ACHN (cell line): Measurements from ENCODE around the gene TMEM132D.
"Not testable (repeated sequence)": the region's sequence is repeated elsewhere in the genome, so short reads cannot be mapped to it uniquely, and the experiment has no call there.

Experiments used
- DNase-seq: peaks from one replicate; pipeline ENCODE4 v3.0.0-alpha.2; 2015
- in situ Hi-C: cut with HindIII; loops from 2 replicates; pipeline ENCODE4 v1.10.0; 2017; ENCODE audit warnings: low sequenced_read_pairs, low pct_ligation_motif_present, low pct_unique_long_range_greater_than_20kb

The TMEM132D gene

GRCh38 chr12:129203456-129203855, 700.4 kb downstream of the TMEM132D start:
- DNase-seq = no peak
- in situ Hi-C loops = no loop called here

GRCh38 chr12:129202109-129202814, 701.6 kb downstream of the TMEM132D start:
- in situ Hi-C loops = no loop called here
- DNase-seq = no peak

GRCh38 chr12:129201029-129201428, 702.8 kb downstream of the TMEM132D start:
- DNase-seq = no peak
- in situ Hi-C loops = no loop called here

GRCh38 chr12:129200576-129200975, 703.2 kb downstream of the TMEM132D start:
- in situ Hi-C loops = no loop called here
- DNase-seq = no peak

- DNase-seq = no peak
- in situ Hi-C loops = no loop called here
These were observed 706.9 kb downstream of the TMEM132D start for GRCh38 chr12:129196927-129197326.

GRCh38 chr12:129195081-129195480, 708.7 kb downstream of the TMEM132D start:
- in situ Hi-C loops = no loop called here

GRCh38 chr12:129193263-129193871, 710.5 kb downstream of the TMEM132D start:
- in situ Hi-C loops = no loop called here
- DNase-seq = peak; percentile 26

More at GRCh38 chr12:129195081-129195480, 708.7 kb downstream of the TMEM132D start:
- DNase-seq = no peak

GRCh38 chr12:129190827-129191226, 713.0 kb downstream of the TMEM132D start:
- DNase-seq = no peak
- in situ Hi-C loops = no loop called here

GRCh38 chr12:129189879-129190278, 713.9 kb downstream of the TMEM132D start:
- in situ Hi-C loops, DNase-seq: not testable (repeated sequence)

- peak; percentile 28 for DNase-seq
- in situ Hi-C loops = no loop called here
These were observed 716.9 kb downstream of the TMEM132D start for GRCh38 chr12:129186952-129187351.

- in situ Hi-C loops = no loop called here
- no peak for DNase-seq
These were observed 718.0 kb downstream of the TMEM132D start for GRCh38 chr12:129185855-129186254.

- in situ Hi-C loops = no loop called here
- no peak for DNase-seq
These were observed 719.5 kb downstream of the TMEM132D start for GRCh38 chr12:129184127-129184928.

- DNase-seq = no peak
- in situ Hi-C loops = no loop called here
These were observed 723.8 kb downstream of the TMEM132D start for GRCh38 chr12:129179941-129180553.

- in situ Hi-C loops = no loop called here
- no peak for DNase-seq
These were observed 733.9 kb downstream of the TMEM132D start for GRCh38 chr12:129169928-129170327.

GRCh38 chr12:129163861-129164260, 740.0 kb downstream of the TMEM132D start:
- in situ Hi-C loops = no loop called here
- DNase-seq = no peak

GRCh38 chr12:129163461-129163860, 740.4 kb downstream of the TMEM132D start:
- in situ Hi-C loops = no loop called here
- DNase-seq = no peak

- in situ Hi-C loops = no loop called here
- no peak for DNase-seq
These were observed 741.0 kb downstream of the TMEM132D start for GRCh38 chr12:129162805-129163204.

GRCh38 chr12:129161511-129161910, 742.3 kb downstream of the TMEM132D start:
- DNase-seq = no peak
- in situ Hi-C loops = no loop called here

- in situ Hi-C loops = no loop called here
- DNase-seq = no peak
These were observed 743.5 kb downstream of the TMEM132D start for GRCh38 chr12:129160282-129160681.
